ENCODE measurements around the gene PPARG. TPM values are rescaled to one million over a fixed set of nuclear protein-coding genes. Genes with fewer than 3 reads are reported as not detected.

The PPARG gene
- total and polyA plus RNA-seq, 4 donors, result 8.3 to 41.4 (median 26.2) TPM

DNA sequence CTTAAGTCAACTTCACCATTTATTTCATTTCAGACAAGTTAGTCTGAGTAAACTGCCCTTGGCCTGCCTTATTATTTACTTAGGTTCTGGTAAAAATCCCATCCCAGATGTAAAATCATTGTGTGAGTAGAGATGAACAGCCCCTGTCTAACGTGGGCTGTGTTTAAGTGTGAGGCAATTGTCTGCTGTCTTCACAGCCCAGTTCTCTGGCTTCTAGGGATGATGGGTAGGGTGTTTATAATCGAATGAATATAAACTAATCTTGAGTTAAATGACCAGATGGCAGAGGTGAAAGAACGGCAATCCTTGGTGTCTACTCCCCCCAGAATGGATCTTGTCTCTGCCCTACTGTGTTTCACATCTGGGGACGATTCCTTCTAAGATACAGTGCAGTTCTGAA is 20.8 kb downstream of the PPARG start:
- 72 to 82% methylated on average over 4 of the region's 4 CpGs for WGBS, 2 donors
- H3K4me1 ChIP-seq (ENCODE audit: control insufficient read depth in 5 of 5, insufficient read depth in 5 of 5, low read length in 5 of 5), result peaks cover 0 to 2% (median 0%) of the 10 kb centered on the region in 5 donors
- H3K4me3 ChIP-seq, result no peak overlapping the region
- H3K27me3 ChIP-seq (ENCODE audit: control insufficient read depth in 3 of 3, insufficient read depth in 3 of 3, low read length in 2 of 3), result peaks cover 0 to 2% (median 0%) of the 10 kb centered on the region in 3 donors
- no peak for ATAC-seq (ENCODE audit: insufficient read depth, low FRiP score)
- DNase-seq, result no peak
- H3K9ac ChIP-seq (ENCODE audit: insufficient read depth in 1 of 2, low read length in 2 of 2), result peak overlapping the region in 1 of 2 donors; percentile 27
- TF ChIP-seq, protein P1, sequence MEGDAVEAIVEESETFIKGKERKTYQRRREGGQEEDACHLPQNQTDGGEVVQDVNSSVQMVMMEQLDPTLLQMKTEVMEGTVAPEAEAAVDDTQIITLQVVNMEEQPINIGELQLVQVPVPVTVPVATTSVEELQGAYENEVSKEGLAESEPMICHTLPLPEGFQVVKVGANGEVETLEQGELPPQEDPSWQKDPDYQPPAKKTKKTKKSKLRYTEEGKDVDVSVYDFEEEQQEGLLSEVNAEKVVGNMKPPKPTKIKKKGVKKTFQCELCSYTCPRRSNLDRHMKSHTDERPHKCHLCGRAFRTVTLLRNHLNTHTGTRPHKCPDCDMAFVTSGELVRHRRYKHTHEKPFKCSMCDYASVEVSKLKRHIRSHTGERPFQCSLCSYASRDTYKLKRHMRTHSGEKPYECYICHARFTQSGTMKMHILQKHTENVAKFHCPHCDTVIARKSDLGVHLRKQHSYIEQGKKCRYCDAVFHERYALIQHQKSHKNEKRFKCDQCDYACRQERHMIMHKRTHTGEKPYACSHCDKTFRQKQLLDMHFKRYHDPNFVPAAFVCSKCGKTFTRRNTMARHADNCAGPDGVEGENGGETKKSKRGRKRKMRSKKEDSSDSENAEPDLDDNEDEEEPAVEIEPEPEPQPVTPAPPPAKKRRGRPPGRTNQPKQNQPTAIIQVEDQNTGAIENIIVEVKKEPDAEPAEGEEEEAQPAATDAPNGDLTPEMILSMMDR (IDR thresholded peaks at IDR 0.05; ENCODE audit: control extremely low read depth, extremely low read depth), result no peak
- no peaks in the 10 kb centered on the region for H3K36me3 ChIP-seq (ENCODE audit: control insufficient read depth in 4 of 4, insufficient read depth in 4 of 4, low read length in 4 of 4)
- no peak overlapping the region for H3K27ac ChIP-seq (ENCODE audit: low read depth in 1 of 2, low read length in 1 of 2)
- no peaks in the 10 kb centered on the region for H3K9me3 ChIP-seq (ENCODE audit: control insufficient read depth in 4 of 4, insufficient read depth in 3 of 4, low read length in 3 of 4)

DNA sequence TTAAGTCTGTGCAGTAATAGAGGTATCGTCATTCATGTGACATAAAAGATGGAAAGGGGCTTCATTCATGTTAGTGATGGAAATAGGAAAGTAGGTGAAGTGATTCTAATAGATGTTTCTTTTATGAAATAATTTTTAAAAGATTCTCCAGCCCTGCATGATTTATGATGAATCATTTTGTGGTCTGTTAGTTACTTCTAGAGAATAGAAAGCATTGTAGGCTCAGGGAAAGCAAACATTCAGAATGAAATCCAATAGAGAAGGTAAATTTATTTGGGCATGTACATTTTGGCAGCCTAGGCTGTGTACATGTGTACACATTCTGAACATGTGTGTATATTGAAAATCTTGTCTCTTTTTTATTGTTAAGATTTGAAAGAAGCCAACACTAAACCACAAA is 23.1 kb downstream of the PPARG start:
- Histone ChIP-seq H3K36me3 (ENCODE audit: control insufficient read depth in 4 of 4, insufficient read depth in 4 of 4, low read length in 4 of 4) (peaks cover 0 to 3% (median 0%) of the 10 kb centered on the region in 4 donors), H3K4me1 (ENCODE audit: control insufficient read depth in 5 of 5, insufficient read depth in 5 of 5, low read length in 5 of 5) (peaks cover 0 to 2% (median 0%) of the 10 kb centered on the region in 5 donors), H3K27ac (ENCODE audit: low read depth in 1 of 2, low read length in 1 of 2) (no peak overlapping the region), H3K27me3 (ENCODE audit: control insufficient read depth in 3 of 3, insufficient read depth in 3 of 3, low read length in 2 of 3) (peaks cover 0 to 5% (median 0%) of the 10 kb centered on the region in 3 donors), H3K9me3 (ENCODE audit: control insufficient read depth in 4 of 4, insufficient read depth in 3 of 4, low read length in 3 of 4) (no peaks in the 10 kb centered on the region), H3K9ac (ENCODE audit: insufficient read depth in 1 of 2, low read length in 2 of 2) (no peak overlapping the region), H3K4me3 (no peak overlapping the region)
- TF ChIP-seq, protein P1 (IDR thresholded peaks at IDR 0.05; ENCODE audit: control extremely low read depth, extremely low read depth), result no peak
- WGBS, 2 donors, result 96 to 100% methylated on average over 1 of the region's 1 CpG
- no peak for ATAC-seq (ENCODE audit: insufficient read depth, low FRiP score)
- no peak for DNase-seq

DNA sequence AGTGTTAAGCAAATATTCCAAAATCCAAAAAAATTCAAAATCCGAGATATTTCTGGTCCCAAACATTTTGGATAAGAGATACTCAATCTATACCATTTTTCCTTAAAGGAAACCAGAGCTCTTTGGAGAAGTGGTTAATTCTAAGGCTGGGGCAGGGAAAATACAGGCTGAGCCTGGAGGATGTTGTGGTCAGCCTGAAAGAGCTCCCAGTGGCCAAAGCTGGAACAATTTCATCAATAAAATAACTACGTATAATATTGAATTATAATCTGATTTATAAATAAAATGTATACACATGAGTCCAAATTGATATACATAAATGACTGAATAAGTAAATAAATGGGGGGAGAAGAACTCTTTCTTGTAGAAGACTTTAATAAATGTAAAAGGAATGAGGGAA is 24.6 kb downstream of the PPARG start:
- 88 to 97% methylated on average over 2 of the region's 2 CpGs for WGBS, 2 donors
- TF ChIP-seq, protein P1 (IDR thresholded peaks at IDR 0.05; ENCODE audit: control extremely low read depth, extremely low read depth), result no peak
- ATAC-seq (ENCODE audit: insufficient read depth, low FRiP score) (no peak), DNase-seq (no peak)
- Histone ChIP-seq H3K27me3 (ENCODE audit: control insufficient read depth in 3 of 3, insufficient read depth in 3 of 3, low read length in 2 of 3) (peaks cover 0 to 6% (median 0%) of the 10 kb centered on the region in 3 donors), H3K4me1 (ENCODE audit: control insufficient read depth in 5 of 5, insufficient read depth in 5 of 5, low read length in 5 of 5) (no peaks in the 10 kb centered on the region), H3K9ac (ENCODE audit: insufficient read depth in 1 of 2, low read length in 2 of 2) (no peak overlapping the region), H3K4me3 (no peak overlapping the region), H3K27ac (ENCODE audit: low read depth in 1 of 2, low read length in 1 of 2) (no peak overlapping the region), H3K36me3 (ENCODE audit: control insufficient read depth in 4 of 4, insufficient read depth in 4 of 4, low read length in 4 of 4) (peaks cover 0 to 3% (median 0%) of the 10 kb centered on the region in 4 donors), H3K9me3 (ENCODE audit: control insufficient read depth in 4 of 4, insufficient read depth in 3 of 4, low read length in 3 of 4) (no peaks in the 10 kb centered on the region)

DNA sequence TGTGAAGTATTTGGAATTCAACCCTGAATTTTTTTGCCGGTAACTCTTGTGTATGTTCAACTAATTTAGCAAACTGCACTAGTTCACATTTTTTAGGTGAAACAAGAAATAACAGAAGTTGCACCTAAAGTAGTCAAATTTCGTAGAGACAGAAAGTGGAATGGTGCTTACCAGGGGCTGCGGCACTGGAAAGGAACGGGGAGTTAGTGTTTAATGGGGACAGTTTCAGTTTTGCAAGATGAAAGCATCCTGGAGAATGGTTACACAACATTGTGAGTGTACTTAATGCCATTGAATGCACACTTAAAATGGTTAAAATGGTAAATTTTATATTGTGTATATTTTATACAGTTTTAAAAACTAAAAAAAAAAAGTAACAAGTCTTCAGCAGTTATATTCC is 27.4 kb downstream of the PPARG start:
- H3K36me3 ChIP-seq (ENCODE audit: control insufficient read depth in 4 of 4, insufficient read depth in 4 of 4, low read length in 4 of 4), result peaks cover 0 to 3% (median 0%) of the 10 kb centered on the region in 4 donors
- H3K9ac ChIP-seq (ENCODE audit: insufficient read depth in 1 of 2, low read length in 2 of 2), result no peak overlapping the region
- H3K4me3 ChIP-seq, result no peak overlapping the region
- H3K9me3 ChIP-seq (ENCODE audit: control insufficient read depth in 4 of 4, insufficient read depth in 3 of 4, low read length in 3 of 4), result no peaks in the 10 kb centered on the region
- no peak for ATAC-seq (ENCODE audit: insufficient read depth, low FRiP score)
- peaks cover 0 to 6% (median 0%) of the 10 kb centered on the region in 3 donors for H3K27me3 ChIP-seq (ENCODE audit: control insufficient read depth in 3 of 3, insufficient read depth in 3 of 3, low read length in 2 of 3)
- TF ChIP-seq, protein P1 (IDR thresholded peaks at IDR 0.05; ENCODE audit: control extremely low read depth, extremely low read depth), result no peak
- WGBS, 2 donors, result 53 to 57% methylated on average over 4 of the region's 4 CpGs
- H3K27ac ChIP-seq (ENCODE audit: low read depth in 1 of 2, low read length in 1 of 2), result no peak overlapping the region
- H3K4me1 ChIP-seq (ENCODE audit: control insufficient read depth in 5 of 5, insufficient read depth in 5 of 5, low read length in 5 of 5), result peaks cover 0 to 2% (median 0%) of the 10 kb centered on the region in 5 donors
- DNase-seq, result no peak

Measured in lung (tissue), 12 donors.